Endothelial cell (in vitro differentiated cells): Measurements from ENCODE around the gene UBA52. TPM values are rescaled to one million over a fixed set of nuclear protein-coding genes. Genes with fewer than 3 reads are reported as not detected.
"Not testable (repeated sequence)": the region's sequence is repeated elsewhere in the genome, so short reads cannot be mapped to it uniquely, and the experiment has no call there.

Experiments used
- DNase-seq: peaks from one replicate; pipeline ENCODE4 v3.0.0; 2021; ENCODE audit warnings: low spot score
- H3K27ac Mint-ChIP-seq: one replicate; pipeline ENCODE4 v1.8.0; 2021; ENCODE audit warnings: mixed read lengths, inconsistent platforms; ENCODE audit not compliant: unreplicated experiment
- H3K27me3 Mint-ChIP-seq: one replicate; pipeline ENCODE4 v1.8.0; 2021; ENCODE audit warnings: mild to moderate bottlenecking, moderate library complexity, mixed read lengths, inconsistent platforms; ENCODE audit not compliant: unreplicated experiment
- H3K36me3 Mint-ChIP-seq: one replicate; pipeline ENCODE4 v1.8.0; 2021; ENCODE audit warnings: mild to moderate bottlenecking, low read depth, mixed read lengths, inconsistent platforms; ENCODE audit not compliant: unreplicated experiment
- H3K4me1 Mint-ChIP-seq: one replicate; pipeline ENCODE4 v1.8.0; 2021; ENCODE audit warnings: mild to moderate bottlenecking, mixed read lengths, inconsistent platforms; ENCODE audit not compliant: unreplicated experiment
- H3K4me3 Mint-ChIP-seq: one replicate; pipeline ENCODE4 v1.8.0; 2021; ENCODE audit warnings: mild to moderate bottlenecking, mixed read lengths, inconsistent platforms; ENCODE audit not compliant: unreplicated experiment
- H3K9me3 Mint-ChIP-seq: one replicate; pipeline ENCODE4 v1.8.0; 2021; ENCODE audit warnings: mixed read lengths, inconsistent platforms; ENCODE audit not compliant: unreplicated experiment
- CTCF ChIP-seq: fragments of 200-600 bp; sonication (generic); IDR thresholded peaks from one replicate; pipeline ENCODE4 v1.5.0; 2021; ENCODE audit warnings: antibody characterized with exemption; ENCODE audit not compliant: unreplicated experiment
- long read RNA-seq: library from polyadenylated mRNA; unstranded; transcript quantifications from one replicate; pipeline ENCODE4 v2.0.0, GENCODE V29; 2020; ENCODE audit not compliant: unreplicated experiment
- total RNA-seq: library from RNA; stranded (reverse); fragmentation: NEBNext Ultra II Directional; extraction: Animal tissue kit (Norgen Biotek cat#: 25700); gene quantifications from one replicate; pipeline ENCODE4 v1.2.1, GENCODE V29; 2021; ENCODE audit not compliant: unreplicated experiment

The UBA52 gene
- total RNA-seq: 1,465 TPM
- long read RNA-seq, transcript UBA52-201 (5 exons, 572 nt): major isoform, 652 of 1,087 reads
- long read RNA-seq, transcript UBA52-202 (5 exons, 2,845 nt): minor isoform, 185 of 1,087 reads
- long read RNA-seq, transcript UBA52-209 (4 exons, 514 nt): minor isoform, 180 of 1,087 reads
- long read RNA-seq, partial matches to known transcripts: 13 of 1,087 reads
- long read RNA-seq, other reads (novel, unspliced or antisense): 49 of 1,087 reads

- DNase-seq: peak; percentile 98
- Mint-ChIP-seq H3K36me3 (peaks cover 42% of the 10 kb centered on the region), H3K27ac (peak within 1 kb of the TSS; percentile 83), H3K9me3 (no peaks in the 10 kb centered on the region), H3K4me3 (peak within 1 kb of the TSS; percentile 92), H3K27me3 (peaks cover 11% of the 10 kb centered on the region), H3K4me1 (peaks cover 9% of the 10 kb centered on the region)
- no peak for TF ChIP-seq CTCF
Measured at GRCh38 chr19:18571564-18572344, at the start of gene UBA52. TSS of gene UBA52 (plus strand) at chr19:18571857. CDS start at chr19:18573301, 1,444 bp downstream.

- no peak for TF ChIP-seq CTCF
- Mint-ChIP-seq H3K27ac (peak overlapping the region; percentile 81), H3K27me3 (peaks cover 12% of the 10 kb centered on the region), H3K4me3 (peak overlapping the region; percentile 94), H3K36me3 (no peaks in the 10 kb centered on the region), H3K4me1 (peaks cover 9% of the 10 kb centered on the region), H3K9me3 (no peaks in the 10 kb centered on the region)
- peak; percentile 100 for DNase-seq
Measured at GRCh38 chr19:18522124-18522861, 49.4 kb upstream of the UBA52 start.

GRCh38 chr19:18522862-18523440 is 48.7 kb upstream of the UBA52 start:
- DNase-seq, H3K4me1 Mint-ChIP-seq, H3K9me3 Mint-ChIP-seq, H3K4me3 Mint-ChIP-seq, H3K36me3 Mint-ChIP-seq, H3K27ac Mint-ChIP-seq: not testable (repeated sequence)
- H3K27me3 Mint-ChIP-seq: peaks cover 12% of the 10 kb centered on the region

- Mint-ChIP-seq H3K27ac (no peak overlapping the region), H3K4me3 (peak overlapping the region; percentile 11), H3K4me1 (peaks cover 9% of the 10 kb centered on the region), H3K27me3 (peaks cover 12% of the 10 kb centered on the region), H3K9me3 (no peaks in the 10 kb centered on the region), H3K36me3 (no peaks in the 10 kb centered on the region)
- DNase-seq: no peak
- TF ChIP-seq CTCF: no peak
Measured at GRCh38 chr19:18523841-18524240, 47.8 kb upstream of the UBA52 start.

- H3K4me1 Mint-ChIP-seq: no peaks in the 10 kb centered on the region
- no peak for DNase-seq
- H3K9me3 Mint-ChIP-seq: no peaks in the 10 kb centered on the region
- no peaks in the 10 kb centered on the region for H3K36me3 Mint-ChIP-seq
- no peak overlapping the region for H3K27ac Mint-ChIP-seq
- TF ChIP-seq CTCF: no peak
- no peak overlapping the region for H3K4me3 Mint-ChIP-seq
- peaks cover 5% of the 10 kb centered on the region for H3K27me3 Mint-ChIP-seq
Measured at GRCh38 chr19:18526316-18526715, 45.3 kb upstream of the UBA52 start.
